MV-4-11 (cell line): ENCODE results near the gene KLHDC10.
"Not testable (repeated sequence)": the region's sequence is repeated elsewhere in the genome, so short reads cannot be mapped to it uniquely, and the experiment has no call there.

ENCODE experiments used
- DNase-seq: peaks from one replicate; lab custom pipeline; 2025; lab: John Stamatoyannopoulos, UW

The KLHDC10 gene

GRCh38 chr7:130079846-130080394, 9.6 kb downstream of the KLHDC10 start:
- DNase-seq: no peak

- not testable (repeated sequence) for DNase-seq
Observed at GRCh38 chr7:130083497-130083896, 13.2 kb downstream of the KLHDC10 start.

- DNase-seq: peak; percentile 66
Observed at GRCh38 chr7:130084037-130084875, 13.9 kb downstream of the KLHDC10 start.

- not testable (repeated sequence) for DNase-seq
Observed at GRCh38 chr7:130085235-130085634, 14.9 kb downstream of the KLHDC10 start.

GRCh38 chr7:130086938-130087337, 16.6 kb downstream of the KLHDC10 start:
- no peak for DNase-seq

- DNase-seq: no peak
Observed at GRCh38 chr7:130087364-130087763, 17.0 kb downstream of the KLHDC10 start.

- no peak for DNase-seq
Observed at GRCh38 chr7:130090745-130091532, 20.6 kb downstream of the KLHDC10 start.

- DNase-seq: peak; percentile 51
Observed at GRCh38 chr7:130091999-130092398, 21.7 kb downstream of the KLHDC10 start.

- no peak for DNase-seq
Observed at GRCh38 chr7:130092598-130092997, 22.3 kb downstream of the KLHDC10 start.

- no peak for DNase-seq
Observed at GRCh38 chr7:130095812-130096211, 25.5 kb downstream of the KLHDC10 start.

GRCh38 chr7:130096243-130096827, 26.0 kb downstream of the KLHDC10 start:
- no peak for DNase-seq

- no peak for DNase-seq
Observed at GRCh38 chr7:130099331-130099730, 29.0 kb downstream of the KLHDC10 start.

- no peak for DNase-seq
Observed at GRCh38 chr7:130102588-130102987, 32.3 kb downstream of the KLHDC10 start.

- DNase-seq: no peak
Observed at GRCh38 chr7:130107949-130108674, 37.8 kb downstream of the KLHDC10 start.

GRCh38 chr7:130108809-130109208, 38.5 kb downstream of the KLHDC10 start:
- no peak for DNase-seq

- peak; percentile 21 for DNase-seq
Observed at GRCh38 chr7:130112093-130112492, 41.8 kb downstream of the KLHDC10 start.

- DNase-seq: no peak
Observed at GRCh38 chr7:130112662-130113425, 42.5 kb downstream of the KLHDC10 start.

GRCh38 chr7:130113426-130113805, 43.1 kb downstream of the KLHDC10 start:
- not testable (repeated sequence) for DNase-seq

GRCh38 chr7:130113887-130114286, 43.6 kb downstream of the KLHDC10 start:
- peak; percentile 35 for DNase-seq

GRCh38 chr7:130114374-130114773, 44.0 kb downstream of the KLHDC10 start:
- DNase-seq: peak; percentile 7

- DNase-seq: no peak
Observed at GRCh38 chr7:130114776-130115175, 44.4 kb downstream of the KLHDC10 start.
